Hematopoietic multipotent progenitor cell treated with erythropoietin and hydrocortisone succinate and interleukin-3 and kit ligand, for 8 days (in vitro differentiated cells): ENCODE data around the gene CST6.
A peak's percentile ranks its signal among the peaks of the same experiment; 100 is the strongest.

Source experiments
- DNase-seq: peaks from one replicate; pipeline ENCODE4 v3.0.0-alpha.2; 2015

CST6 gene

GRCh38 chr11:66048547-66049323, 36.9 kb downstream of the CST6 start, which contains the start of gene GAL3ST3:
Gene GAL3ST3, minus strand, starts transcription at chr11:66049161. Its CDS starts 3,746 bp downstream, at chr11:66045415.
- DNase-seq = no peak

GRCh38 chr11:66050581-66051231, 38.9 kb downstream of the CST6 start:
- no peak for DNase-seq

- no peak for DNase-seq
Measured at GRCh38 chr11:66051371-66051765, 39.6 kb downstream of the CST6 start.

GRCh38 chr11:66051766-66052663, 40.2 kb downstream of the CST6 start, which contains the start of gene SF3B2:
Gene SF3B2, plus strand, starts transcription at chr11:66052364. Its CDS starts 21 bp downstream, at chr11:66052385.
- peak; percentile 98 for DNase-seq

- no peak for DNase-seq
Measured at GRCh38 chr11:66052664-66052982, 40.8 kb downstream of the CST6 start.

GRCh38 chr11:66055021-66055420, 43.2 kb downstream of the CST6 start:
- DNase-seq = no peak

GRCh38 chr11:66056501-66056900, 44.7 kb downstream of the CST6 start:
- DNase-seq = no peak

- no peak for DNase-seq
Measured at GRCh38 chr11:66059966-66060680, 48.3 kb downstream of the CST6 start.

GRCh38 chr11:66061268-66061667, 49.5 kb downstream of the CST6 start:
- no peak for DNase-seq

GRCh38 chr11:66062408-66062807, 50.6 kb downstream of the CST6 start:
- DNase-seq = no peak
